Loucy (cell line): Measurements from ENCODE around the gene PDHA1.

Experiments used
- EZH2phosphoT487 ChIP-seq: fragments of 200-600 bp; IDR thresholded peaks from 2 replicates; pipeline ENCODE4 v1.6.1; 2018; ENCODE audit warnings: antibody characterized with exemption, mild to moderate bottlenecking, moderate library complexity, borderline replicate concordance
- TF ChIP-seq, protein P1 (sequence below): fragments of 200-600 bp; sonication (generic); conservative IDR thresholded peaks from 2 replicates; pipeline ENCODE4 v1.5.1; 2014; ENCODE audit warnings: mild to moderate bottlenecking, antibody characterized with exemption, low read length

DNA sequence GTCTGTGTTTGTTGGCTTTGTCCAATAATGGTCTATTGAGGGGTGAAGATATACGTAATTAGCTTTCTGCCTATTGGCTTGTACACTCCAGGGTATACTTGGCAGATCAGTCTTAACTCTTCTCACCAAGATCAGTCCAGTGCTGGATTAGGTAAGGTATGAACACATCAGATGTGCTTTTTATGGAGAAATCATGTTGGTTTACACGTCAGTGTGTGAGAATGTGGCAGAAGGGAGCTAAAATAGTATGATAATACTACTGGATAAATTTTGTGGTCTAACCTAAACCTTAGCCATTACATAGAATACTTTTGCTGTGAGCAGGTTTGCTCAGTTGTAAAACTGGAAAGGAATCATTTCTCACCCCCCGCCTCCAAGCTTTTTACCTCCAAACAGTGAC, 4.2 kb downstream of the PDHA1 start:
- TF ChIP-seq, protein P1, sequence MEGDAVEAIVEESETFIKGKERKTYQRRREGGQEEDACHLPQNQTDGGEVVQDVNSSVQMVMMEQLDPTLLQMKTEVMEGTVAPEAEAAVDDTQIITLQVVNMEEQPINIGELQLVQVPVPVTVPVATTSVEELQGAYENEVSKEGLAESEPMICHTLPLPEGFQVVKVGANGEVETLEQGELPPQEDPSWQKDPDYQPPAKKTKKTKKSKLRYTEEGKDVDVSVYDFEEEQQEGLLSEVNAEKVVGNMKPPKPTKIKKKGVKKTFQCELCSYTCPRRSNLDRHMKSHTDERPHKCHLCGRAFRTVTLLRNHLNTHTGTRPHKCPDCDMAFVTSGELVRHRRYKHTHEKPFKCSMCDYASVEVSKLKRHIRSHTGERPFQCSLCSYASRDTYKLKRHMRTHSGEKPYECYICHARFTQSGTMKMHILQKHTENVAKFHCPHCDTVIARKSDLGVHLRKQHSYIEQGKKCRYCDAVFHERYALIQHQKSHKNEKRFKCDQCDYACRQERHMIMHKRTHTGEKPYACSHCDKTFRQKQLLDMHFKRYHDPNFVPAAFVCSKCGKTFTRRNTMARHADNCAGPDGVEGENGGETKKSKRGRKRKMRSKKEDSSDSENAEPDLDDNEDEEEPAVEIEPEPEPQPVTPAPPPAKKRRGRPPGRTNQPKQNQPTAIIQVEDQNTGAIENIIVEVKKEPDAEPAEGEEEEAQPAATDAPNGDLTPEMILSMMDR, result no peak
- TF ChIP-seq EZH2phosphoT487, result no peak
